Fibroblast of lung (primary cell): ENCODE measurements around the gene POMC.

Experiments used
- EZH2 ChIP-seq: IDR thresholded peaks from 2 replicates; pipeline ENCODE4 v1.5.1; 2012; ENCODE audit warnings: low read length, control low read depth, mild to moderate bottlenecking; ENCODE audit errors: missing control alignments
- TF ChIP-seq, protein P1 (sequence below), 2 donors: IDR thresholded peaks in 1 of 2; conservative IDR thresholded peaks in 1 of 2; 1 replicate in 1 of 2; 2 replicates in 1 of 2; pipeline ENCODE4 v1.5.1; 2011 to 2012; ENCODE audit warnings: low read length in 2 of 2, control low read depth in 1 of 2, inconsistent platforms in 1 of 2, low read depth in 1 of 2, mild to moderate bottlenecking in 1 of 2

GRCh38 chr2:25159949-25160348, 8.4 kb downstream of the POMC start:
- TF ChIP-seq, protein P1, sequence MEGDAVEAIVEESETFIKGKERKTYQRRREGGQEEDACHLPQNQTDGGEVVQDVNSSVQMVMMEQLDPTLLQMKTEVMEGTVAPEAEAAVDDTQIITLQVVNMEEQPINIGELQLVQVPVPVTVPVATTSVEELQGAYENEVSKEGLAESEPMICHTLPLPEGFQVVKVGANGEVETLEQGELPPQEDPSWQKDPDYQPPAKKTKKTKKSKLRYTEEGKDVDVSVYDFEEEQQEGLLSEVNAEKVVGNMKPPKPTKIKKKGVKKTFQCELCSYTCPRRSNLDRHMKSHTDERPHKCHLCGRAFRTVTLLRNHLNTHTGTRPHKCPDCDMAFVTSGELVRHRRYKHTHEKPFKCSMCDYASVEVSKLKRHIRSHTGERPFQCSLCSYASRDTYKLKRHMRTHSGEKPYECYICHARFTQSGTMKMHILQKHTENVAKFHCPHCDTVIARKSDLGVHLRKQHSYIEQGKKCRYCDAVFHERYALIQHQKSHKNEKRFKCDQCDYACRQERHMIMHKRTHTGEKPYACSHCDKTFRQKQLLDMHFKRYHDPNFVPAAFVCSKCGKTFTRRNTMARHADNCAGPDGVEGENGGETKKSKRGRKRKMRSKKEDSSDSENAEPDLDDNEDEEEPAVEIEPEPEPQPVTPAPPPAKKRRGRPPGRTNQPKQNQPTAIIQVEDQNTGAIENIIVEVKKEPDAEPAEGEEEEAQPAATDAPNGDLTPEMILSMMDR (conservative IDR thresholded peaks at IDR 0.05 in 1 of 2, IDR thresholded peaks at IDR 0.05 in 1 of 2; ENCODE audit: low read depth in 1 of 2, low read length in 2 of 2): no peak
- TF ChIP-seq EZH2: no peak
